Muscle of arm (tissue), 12 donors: ENCODE data around the gene LRIG2. TPM values are rescaled to one million over a fixed set of nuclear protein-coding genes. Genes with fewer than 3 reads are reported as not detected.
"Not testable (repeated sequence)": the region's sequence is repeated elsewhere in the genome, so short reads cannot be mapped to it uniquely, and the experiment has no call there.

Experiments
- DNase-seq: peaks from one replicate; pipeline ENCODE4 v3.0.0-alpha.2; 2013
- polyA plus RNA-seq, 12 donors: library from polyadenylated mRNA; unstranded; fragments of 120-200 nt; gene quantifications; one replicate each; pipeline ENCODE4 v1.2.1, GENCODE V29; 2013; ENCODE audit not compliant: insufficient read length in 12 of 12

LRIG2 gene
- polyA plus RNA-seq, 12 donors, result 9.4 to 18.7 (median 14.6) TPM; not detected in 1

GRCh38 chr1:113125517-113125916, 52.5 kb downstream of the LRIG2 start:
- no peak for DNase-seq

DNA sequence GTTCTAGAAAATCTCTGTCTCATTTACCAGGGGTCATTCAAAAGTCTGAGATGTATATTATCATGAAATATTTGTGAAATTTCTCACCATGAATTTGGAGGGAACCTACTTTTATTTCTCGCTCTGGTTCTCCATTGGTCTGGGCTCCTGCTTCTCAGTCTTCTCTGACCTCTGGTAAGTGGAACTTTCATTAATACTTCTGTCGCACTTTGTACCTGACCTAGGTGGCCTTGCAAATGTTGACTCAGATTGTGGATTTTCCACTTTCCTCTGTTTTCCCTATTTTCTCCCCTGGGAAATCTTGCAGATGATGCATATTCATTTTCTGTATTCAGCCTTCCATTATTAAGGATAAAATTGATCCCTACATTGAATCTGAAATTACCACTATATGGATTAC, 53.2 kb downstream of the LRIG2 start:
- DNase-seq, result no peak

DNA sequence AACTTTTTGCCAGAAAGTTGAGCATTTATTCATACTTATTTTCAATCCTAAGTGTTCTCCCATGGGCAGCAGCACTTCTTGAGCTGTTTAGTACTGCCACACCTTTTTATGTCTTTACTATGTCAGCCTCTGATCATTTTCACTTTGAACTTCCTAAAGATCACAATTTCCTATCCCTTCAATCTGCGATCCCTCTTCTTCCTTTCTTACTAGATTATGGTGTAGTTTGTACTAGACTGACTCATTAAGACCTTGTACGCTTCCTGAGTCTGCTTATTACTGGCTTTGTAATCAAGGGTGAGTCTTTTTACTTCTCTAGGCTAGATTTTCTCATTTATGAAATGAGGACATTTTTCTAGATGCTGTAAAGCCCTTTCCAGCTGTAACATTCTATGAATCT, 55.1 kb downstream of the LRIG2 start:
- DNase-seq, result no peak

GRCh38 chr1:113129529-113130185, 56.7 kb downstream of the LRIG2 start:
- no peak for DNase-seq

DNA sequence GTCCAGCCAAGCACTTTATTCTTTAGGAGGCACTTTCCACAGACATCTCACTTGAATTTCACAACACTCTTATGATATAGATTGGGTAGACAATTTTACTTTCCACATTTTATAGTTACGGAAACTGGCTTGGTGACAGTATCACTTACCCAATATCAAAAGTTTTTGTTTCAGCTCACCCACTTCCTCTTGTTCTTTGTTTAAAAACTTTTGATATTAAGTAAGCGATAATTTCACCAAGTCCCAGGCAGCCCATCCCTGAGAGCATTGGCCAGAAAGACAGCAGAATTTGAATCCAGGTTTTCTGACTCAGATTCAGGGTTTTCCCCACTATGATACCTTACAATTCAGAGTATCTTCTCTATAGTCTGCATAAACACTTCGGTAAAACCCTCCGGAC, 60.0 kb downstream of the LRIG2 start:
- DNase-seq, result no peak

GRCh38 chr1:113133759-113134158, 60.8 kb downstream of the LRIG2 start:
- DNase-seq, result no peak

DNA sequence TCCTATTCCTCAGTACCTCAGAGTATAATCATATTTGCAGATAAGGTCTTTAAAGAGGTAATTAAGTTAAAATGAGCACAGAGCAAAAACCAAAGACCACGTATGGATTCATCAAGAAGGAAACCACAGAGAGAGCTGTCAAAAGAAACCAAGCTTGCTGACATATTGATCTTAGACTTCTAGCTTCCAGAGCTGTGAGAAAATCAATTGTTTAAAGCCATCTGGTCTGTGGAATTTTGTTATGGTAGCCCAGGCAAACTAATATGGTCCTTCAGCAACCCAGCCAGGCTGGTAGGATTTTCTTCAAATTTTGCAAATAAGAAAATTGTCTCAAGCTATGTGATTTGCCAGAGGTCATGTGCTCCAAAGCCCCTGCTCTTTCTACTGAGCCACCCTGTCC, 62.5 kb downstream of the LRIG2 start:
- DNase-seq, result no peak

- no peak for DNase-seq
Measured at GRCh38 chr1:113136476-113136875, 63.5 kb downstream of the LRIG2 start.

GRCh38 chr1:113137563-113137962, 64.6 kb downstream of the LRIG2 start:
- no peak for DNase-seq

DNA sequence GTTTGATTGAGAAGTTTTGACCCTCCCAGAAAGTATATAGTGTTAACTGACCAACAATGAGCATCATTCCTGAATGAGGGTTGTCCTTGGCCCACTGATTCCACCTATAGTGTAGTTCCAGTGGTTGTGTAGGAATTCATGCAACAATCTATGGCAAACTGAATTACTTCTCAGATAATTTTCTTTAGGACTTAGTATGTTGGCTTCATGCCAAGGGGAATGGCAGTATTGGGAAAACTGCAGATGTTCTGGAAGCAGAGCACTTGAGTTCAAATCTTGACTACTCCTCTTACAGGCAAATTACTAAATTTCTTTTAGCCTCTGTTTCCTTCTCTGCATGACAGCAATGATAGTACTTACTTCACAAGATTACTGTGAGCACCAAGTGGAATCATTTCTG, 65.8 kb downstream of the LRIG2 start:
- no peak for DNase-seq

GRCh38 chr1:113140176-113140575, 67.2 kb downstream of the LRIG2 start:
- no peak for DNase-seq

GRCh38 chr1:113140588-113141446, 67.8 kb downstream of the LRIG2 start:
- peak; percentile 77 for DNase-seq

- DNase-seq, result no peak
Measured at GRCh38 chr1:113141650-113142473, 68.9 kb downstream of the LRIG2 start.

GRCh38 chr1:113142791-113143190, 69.8 kb downstream of the LRIG2 start:
- no peak for DNase-seq

- DNase-seq, result no peak
Measured at GRCh38 chr1:113146242-113147072, 73.5 kb downstream of the LRIG2 start.

- no peak for DNase-seq
Measured at GRCh38 chr1:113147073-113147625, 74.2 kb downstream of the LRIG2 start.

DNA sequence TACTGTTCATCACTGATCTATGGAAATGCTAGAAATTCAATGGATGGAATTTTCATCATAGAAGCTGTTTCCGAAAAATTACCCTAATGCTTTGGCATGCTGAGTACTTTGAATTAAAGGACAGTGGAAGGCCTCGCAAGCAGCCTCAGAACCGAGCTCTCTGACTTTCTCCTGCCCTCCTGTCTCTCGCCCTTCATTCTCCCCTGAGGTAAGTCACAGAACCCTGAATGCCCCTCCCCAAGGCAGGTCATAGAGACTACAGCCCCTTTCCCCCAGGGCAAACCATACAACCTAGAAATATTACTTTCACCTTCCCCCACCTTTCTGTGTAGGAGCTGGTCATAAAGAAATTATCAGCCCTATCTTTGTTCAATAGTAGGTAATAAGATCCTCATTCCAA, 74.8 kb downstream of the LRIG2 start:
- no peak for DNase-seq

DNA sequence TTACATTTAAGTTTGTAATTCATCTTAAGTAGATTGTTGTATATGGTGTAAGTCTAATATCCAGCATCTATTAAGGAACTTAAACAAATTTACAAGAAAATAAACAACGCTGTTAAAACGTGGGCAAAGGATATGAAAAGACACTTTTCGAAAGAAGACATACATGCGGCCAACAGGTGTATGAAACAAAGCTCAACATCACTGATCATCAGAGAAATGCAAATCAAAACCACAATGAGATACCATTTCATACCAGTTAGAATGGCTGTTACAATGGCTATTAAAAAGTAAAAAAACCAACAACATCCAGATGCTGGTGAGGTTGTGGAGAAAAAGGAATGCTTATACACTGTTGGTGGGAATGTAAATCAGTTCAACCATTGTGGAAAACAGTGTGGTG, 77.5 kb downstream of the LRIG2 start:
- not testable (repeated sequence) for DNase-seq

DNA sequence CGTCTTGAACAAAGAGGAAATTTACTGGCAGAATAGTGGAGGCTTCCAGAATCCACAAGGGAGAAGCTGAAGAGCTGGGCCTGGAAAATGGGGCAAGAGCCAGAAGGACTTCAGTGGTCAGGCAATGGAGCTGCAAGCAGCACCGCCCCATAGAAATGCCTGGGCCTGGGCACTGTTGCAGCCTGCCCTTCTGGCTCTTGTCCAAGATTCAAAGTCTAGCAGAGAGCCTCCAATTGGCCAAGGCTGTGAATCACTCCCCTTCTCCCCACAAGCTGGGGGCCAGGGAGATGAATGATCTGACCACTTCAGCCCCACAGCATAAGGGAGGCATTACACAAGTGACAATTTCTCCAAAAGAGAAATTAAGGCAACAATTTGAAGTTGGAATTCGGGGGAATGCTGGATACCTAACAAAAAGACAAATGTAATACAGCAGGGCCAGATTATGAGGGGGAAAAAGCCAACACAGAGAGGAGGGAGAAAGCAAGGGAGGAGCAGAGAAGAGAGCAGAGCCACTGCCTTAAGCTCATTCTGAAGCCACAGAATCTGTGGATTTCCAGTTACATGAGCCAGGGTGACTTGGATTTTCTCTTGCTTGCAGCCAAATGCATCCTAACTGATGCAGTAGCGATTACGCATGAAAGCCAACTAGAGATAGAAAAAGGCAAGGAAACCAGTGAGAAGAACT, 80.3 kb downstream of the LRIG2 start:
- no peak for DNase-seq

- DNase-seq, result no peak
Measured at GRCh38 chr1:113156368-113156767, 83.4 kb downstream of the LRIG2 start.

GRCh38 chr1:113158743-113159142, 85.7 kb downstream of the LRIG2 start:
- not testable (repeated sequence) for DNase-seq
